ENCODE data around the gene KIAA1671. TPM values are rescaled to one million over a fixed set of nuclear protein-coding genes. Genes with fewer than 3 reads are reported as not detected.
A peak's percentile ranks its signal among the peaks of the same experiment; 100 is the strongest.

KIAA1671 gene
- total and polyA plus RNA-seq, 2 of the 13 experiments (the other 11 are each of a cell fraction or from before 2014, with no cell fraction given), result 13.5 to 13.6 TPM

GRCh38 chr22:25114369-25115362, 162.2 kb downstream of the KIAA1671 start (continued):
- TF ChIP-seq ZNF687 (CRISPR knock-in tag; IDR thresholded peaks at IDR 0.05) (peak; percentile 88), ZNF264 (CRISPR knock-in tag; IDR thresholded peaks at IDR 0.05) (0 out of 2 replicates have a peak, but pooled peaks have one; percentile 19), ZFP36L1 (CRISPR knock-in tag; IDR thresholded peaks at IDR 0.05) (0 out of 2 replicates have a peak, but pooled peaks have one; percentile 33), ZNF260 (CRISPR knock-in tag; IDR thresholded peaks at IDR 0.05; ENCODE audit: borderline replicate concordance, low read depth) (no peak), TCF7 (IDR thresholded peaks at IDR 0.05; ENCODE audit: low read depth) (peak; percentile 74), FOXP1 (IDR thresholded peaks at IDR 0.05) (no peak), FOXP1 (CRISPR knock-in tag; IDR thresholded peaks at IDR 0.05) (peak; percentile 62; the same call in 1 of the 2 replicates), ZFX (CRISPR knock-in tag; IDR thresholded peaks at IDR 0.05; ENCODE audit: low read depth) (peak; percentile 14; the same call in 1 of the 2 replicates), CEBPG (CRISPR knock-in tag; IDR thresholded peaks at IDR 0.05) (peak; percentile 26; the same call in 1 of the 2 replicates), ELF3 (CRISPR knock-in tag; IDR thresholded peaks at IDR 0.05) (peak; percentile 41; the same call in 1 of the 2 replicates), KLF13 (CRISPR knock-in tag; IDR thresholded peaks at IDR 0.05) (no peak), RCOR2 (CRISPR knock-in tag; IDR thresholded peaks at IDR 0.05) (peak; percentile 51; the same call in 1 of the 2 replicates), TOE1 (CRISPR knock-in tag; IDR thresholded peaks at IDR 0.05) (no peak), ZNF441 (CRISPR knock-in tag; IDR thresholded peaks at IDR 0.05; ENCODE audit: borderline replicate concordance) (peak; percentile 13; the same call in 1 of the 2 replicates), ASH2L (IDR thresholded peaks at IDR 0.05; ENCODE audit: insufficient read length, low read depth, low read length) (peak; percentile 66), THAP8 (CRISPR knock-in tag; IDR thresholded peaks at IDR 0.05; ENCODE audit: borderline replicate concordance) (no peak), IRF1 (CRISPR knock-in tag; IDR thresholded peaks at IDR 0.05; ENCODE audit: low read depth) (no peak), ZNF629 (CRISPR knock-in tag; conservative IDR thresholded peaks at IDR 0.05) (peak; percentile 95), KDM1A (CRISPR knock-in tag; IDR thresholded peaks at IDR 0.05) (peak; percentile 69; the same call in 1 of the 2 replicates), POLR2AphosphoS2 (IDR thresholded peaks at IDR 0.05; ENCODE audit: low read depth, low read length) (no peak), CHD4 (IDR thresholded peaks at IDR 0.05; ENCODE audit: borderline replicate concordance, low read length) (peak; percentile 76; the same call in 1 of the 2 replicates), MED1 (CRISPR knock-in tag; IDR thresholded peaks at IDR 0.05) (peak; percentile 24; the same call in 1 of the 2 replicates), TARDBP (CRISPR knock-in tag; IDR thresholded peaks at IDR 0.05) (0 out of 2 replicates have a peak, but pooled peaks have one; percentile 27), SOX6 (IDR thresholded peaks at IDR 0.05) (no peak), SOX6 (CRISPR knock-in tag; IDR thresholded peaks at IDR 0.05) (peak; percentile 92), ISL2 (CRISPR knock-in tag; IDR thresholded peaks at IDR 0.05) (peak; percentile 81)
